ENCODE measurements around the gene TNRC6B.
"Not testable (repeated sequence)": the region's sequence is repeated elsewhere in the genome, so short reads cannot be mapped to it uniquely, and the experiment has no call there.

TNRC6B gene

DNA sequence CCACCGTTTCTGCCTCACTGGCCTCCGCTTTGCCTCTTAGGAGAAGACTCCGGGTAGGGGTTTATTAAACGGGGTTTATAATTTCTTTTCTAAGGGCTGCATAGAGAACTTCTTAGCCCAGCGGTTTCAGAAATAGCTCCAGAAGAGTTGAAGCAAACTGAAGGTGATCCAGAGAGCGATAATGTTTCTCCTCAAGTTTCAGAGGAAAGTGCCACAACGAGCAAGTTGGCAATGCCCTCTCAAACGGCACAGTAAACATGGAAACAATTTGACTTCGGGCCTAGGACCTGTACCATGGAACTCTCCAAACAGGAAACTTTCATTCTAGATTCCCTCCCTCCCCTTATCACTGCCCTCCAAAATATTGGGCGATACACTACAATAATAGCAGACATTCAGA lies 169.6 kb downstream of the TNRC6B start:
- DNase-seq (ENCODE audit: low read depth in 2 of 2) = no peak

DNA sequence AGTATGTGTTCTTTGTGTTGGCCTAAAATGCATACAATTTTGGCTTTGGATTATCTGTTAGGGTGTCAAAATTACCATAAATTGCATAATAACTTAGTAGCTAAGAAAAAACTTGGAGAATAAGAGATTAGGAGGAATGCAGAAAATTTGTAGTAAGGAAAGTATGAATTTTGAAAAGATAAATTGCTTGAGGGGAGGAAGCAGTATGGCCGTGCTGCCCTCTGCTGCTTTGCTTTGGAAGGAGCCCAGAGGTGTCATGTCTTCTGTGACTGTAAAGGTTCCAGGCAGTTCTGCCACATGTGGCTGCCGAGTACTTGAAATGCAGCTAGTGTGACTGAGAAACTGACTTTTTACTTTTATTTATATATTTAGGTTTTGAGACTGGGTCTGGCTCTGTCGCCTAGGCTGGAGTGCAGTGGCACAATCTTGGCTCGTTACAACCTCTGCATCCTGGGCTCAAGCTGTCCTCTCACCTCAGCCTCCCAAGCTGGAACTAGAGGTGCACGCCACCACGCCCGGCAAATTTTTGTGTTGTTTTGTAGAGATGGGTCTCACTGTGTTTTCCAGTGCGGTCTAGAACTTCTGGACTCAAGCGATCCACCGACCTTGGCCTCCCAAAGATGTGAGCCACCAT lies 170.4 kb downstream of the TNRC6B start:
- peak in 1 of 2 experiments; percentile 47 for DNase-seq (ENCODE audit: low read depth in 2 of 2)

DNA sequence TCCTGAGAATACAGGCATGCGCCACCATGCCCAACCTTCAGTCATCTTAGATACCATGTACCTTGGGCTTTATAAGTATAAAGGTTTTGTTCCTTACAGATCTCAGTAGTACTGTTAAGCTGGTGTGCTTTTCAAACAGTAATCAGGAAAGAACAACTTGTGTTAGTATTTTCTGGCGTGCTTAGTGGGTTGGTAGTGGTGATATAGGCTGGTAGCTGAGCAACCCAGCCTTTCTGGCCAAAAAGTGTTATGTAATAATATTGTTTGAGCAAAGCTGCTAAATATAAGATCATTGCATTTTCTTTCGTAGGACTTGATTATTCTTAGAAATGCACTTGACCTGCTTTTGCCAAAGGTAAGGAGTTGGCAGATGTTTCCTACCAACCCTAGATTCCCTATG lies 175.0 kb downstream of the TNRC6B start:
- DNase-seq (ENCODE audit: low read depth in 2 of 2) = no peak

DNA sequence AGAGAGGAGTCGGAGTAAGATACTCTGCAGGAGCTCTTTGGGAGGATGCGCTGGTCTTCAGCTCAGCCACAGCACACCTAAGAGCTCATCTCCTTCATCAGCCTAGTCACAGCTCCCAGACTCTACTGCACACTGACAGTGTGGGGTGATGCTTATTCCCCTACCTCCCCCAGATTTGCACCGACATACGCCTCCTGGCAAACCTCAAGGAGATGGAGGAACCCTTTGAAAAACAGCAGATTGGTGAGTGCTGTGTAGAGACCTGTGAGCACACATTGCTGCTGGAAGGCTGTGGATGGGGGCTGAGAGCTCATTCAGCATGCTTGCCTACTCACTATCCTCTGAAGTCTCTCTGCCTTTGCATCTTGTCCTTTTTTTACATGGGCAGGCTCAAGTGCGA lies 183.4 kb downstream of the TNRC6B start:
- no peak for DNase-seq (ENCODE audit: low read depth in 2 of 2)

DNA sequence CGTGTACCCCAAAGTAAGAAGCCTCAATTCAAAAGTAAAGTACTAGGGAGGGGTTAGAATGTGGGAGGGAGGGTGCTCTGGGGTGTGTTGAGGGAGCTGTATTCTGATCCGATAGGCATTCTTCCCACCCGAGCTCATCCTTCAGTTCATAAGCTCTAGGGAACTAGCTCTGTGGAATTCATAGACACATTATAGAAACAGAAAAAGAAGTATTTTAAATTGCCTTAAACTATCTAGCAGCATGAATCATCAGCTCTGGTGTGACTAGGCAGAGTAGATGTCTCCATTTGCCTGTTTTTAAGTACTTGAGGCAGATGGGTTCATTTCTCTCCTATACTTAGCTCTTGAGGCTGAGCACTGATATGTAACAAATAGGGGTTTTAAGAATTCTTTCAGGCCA lies 185.3 kb downstream of the TNRC6B start:
- no peak for DNase-seq (ENCODE audit: low read depth in 2 of 2)

DNA sequence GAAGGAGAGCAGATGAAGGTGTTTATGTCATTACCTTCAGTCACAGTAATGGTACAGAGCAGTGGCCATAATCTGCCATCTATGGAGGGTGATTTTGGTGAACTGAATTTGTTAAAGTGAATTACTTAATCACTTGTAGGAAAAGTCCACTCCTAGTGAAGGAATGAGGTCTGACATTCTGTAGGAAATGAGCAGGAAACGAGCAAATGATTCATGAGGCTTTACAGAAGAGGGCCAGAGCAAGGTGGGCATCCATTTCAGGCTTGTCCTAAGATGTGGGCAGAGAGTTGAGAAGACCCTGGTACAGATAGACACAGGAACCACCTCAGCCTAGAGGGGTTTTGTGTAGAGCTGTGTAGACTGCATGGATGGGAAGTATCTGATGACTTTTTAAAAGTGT lies 186.7 kb downstream of the TNRC6B start:
- DNase-seq (ENCODE audit: low read depth in 2 of 2) = no peak

DNA sequence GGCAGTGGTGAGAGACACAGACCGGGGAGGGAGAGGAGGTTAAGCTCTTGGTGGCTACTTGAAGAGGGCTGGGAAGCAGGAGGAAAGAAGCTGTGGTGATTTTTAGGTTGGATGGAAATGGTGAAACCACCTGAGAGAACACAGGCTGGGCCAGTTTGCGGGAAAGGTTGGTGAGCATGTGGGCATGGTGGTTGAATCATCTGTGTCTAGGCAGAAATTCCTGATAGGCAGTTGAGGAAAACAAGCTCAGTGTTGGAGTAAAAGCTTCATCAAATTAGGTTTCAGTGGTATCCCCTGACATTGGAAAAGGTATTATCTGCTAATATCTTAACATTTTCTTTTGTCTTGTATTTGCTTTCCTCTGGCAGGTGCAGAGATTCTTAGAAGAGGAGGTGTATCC lies 188.3 kb downstream of the TNRC6B start:
- no peak for DNase-seq (ENCODE audit: low read depth in 2 of 2)

DNA sequence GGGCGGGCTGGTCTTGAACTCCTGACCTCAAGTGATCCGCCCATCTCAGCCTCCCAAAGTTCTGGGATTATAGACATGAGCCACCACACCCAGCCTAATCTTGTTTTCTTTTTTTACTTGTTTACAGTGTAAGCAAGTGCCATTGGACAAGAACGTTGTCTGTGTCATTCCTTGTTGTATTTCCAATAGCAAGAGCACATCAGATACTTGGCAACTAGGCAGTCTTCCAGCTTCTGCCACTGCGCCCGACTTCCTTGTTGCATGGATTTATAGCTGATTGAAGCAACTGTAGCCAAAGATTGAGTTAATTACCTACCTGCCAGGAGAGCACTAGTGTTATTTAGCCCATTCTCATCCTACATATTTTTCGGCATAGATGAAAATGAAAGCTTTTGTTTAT lies 189.6 kb downstream of the TNRC6B start:
- no peak for DNase-seq (ENCODE audit: low read depth in 2 of 2)

DNA sequence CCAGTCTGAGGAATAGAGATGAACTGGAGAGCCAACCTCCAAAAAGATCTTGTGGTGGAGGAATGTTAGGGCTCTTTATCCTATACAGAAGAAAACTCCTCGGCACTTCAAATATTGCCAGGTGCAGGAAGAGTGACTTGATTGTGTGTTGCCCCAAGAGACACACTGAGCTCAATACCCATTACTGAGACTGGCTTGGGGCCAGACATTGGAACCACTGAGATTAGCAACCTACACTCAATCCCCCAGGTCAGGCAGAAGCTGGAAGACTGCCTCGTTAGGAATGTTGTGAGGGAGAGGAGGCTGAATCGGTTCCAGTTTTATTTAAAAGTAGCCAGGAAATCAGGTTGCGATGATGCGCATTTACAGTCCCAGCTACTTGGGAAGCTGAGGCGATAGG lies 190.3 kb downstream of the TNRC6B start:
- DNase-seq (ENCODE audit: low read depth in 2 of 2) = no peak

DNA sequence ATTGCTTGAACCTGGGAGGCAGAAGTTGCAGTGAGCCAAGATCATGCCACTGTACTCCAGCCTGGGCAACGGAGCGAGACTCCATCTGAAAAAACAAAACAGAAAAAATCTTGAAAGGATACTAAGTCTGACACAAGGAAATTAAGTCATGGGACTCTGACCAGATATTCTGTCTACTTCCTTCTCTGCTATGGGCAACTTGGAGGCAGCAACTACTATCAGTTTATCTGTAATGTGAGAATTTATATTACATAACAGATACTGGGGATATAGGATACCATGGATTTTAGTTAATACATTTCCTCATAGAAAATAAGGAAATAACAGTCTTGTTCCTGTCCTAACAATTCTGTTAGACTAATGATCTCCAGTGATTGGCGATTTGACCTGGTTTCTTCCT lies 191.1 kb downstream of the TNRC6B start:
- no peak for DNase-seq (ENCODE audit: low read depth in 2 of 2)

DNA sequence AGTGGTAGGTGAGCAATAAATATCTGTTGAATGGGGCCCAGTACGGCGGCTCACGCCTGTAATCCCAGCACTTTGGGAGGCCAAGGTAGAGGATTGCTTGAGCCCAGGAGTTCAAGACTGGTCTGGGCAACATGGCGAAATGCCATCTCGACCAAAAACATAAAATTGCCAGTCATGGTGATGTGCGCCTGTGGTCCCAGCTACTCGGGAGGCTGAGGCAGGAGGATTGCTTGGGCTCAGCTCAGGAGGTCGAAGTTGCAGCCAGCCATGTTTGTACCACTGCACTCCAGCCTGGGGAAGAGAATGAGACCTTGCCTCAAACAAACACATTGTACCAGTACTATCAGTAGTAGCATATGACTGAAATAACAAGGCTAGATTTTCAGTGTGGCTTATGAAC lies 196.8 kb downstream of the TNRC6B start:
- no peak for DNase-seq (ENCODE audit: low read depth in 2 of 2)

DNA sequence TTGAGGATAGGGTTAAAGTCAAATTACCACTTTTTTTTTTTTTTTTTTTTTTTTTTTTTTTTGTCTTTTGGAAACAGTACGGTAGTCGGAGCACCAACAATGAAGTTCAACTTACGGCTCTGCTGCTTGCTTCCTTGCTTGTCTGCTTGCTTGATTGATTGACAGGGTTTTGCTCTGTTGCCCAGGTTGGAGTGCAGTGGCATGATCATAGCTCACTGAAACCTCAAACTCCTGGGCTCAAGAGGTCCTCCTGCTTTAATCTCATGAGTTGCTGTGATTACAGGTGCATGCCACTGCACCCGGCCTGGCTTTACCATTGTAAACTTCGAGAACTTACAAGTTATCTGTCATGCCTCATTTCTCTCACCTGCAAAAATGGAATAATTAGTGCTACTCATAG lies 198.4 kb downstream of the TNRC6B start:
- no peak for DNase-seq (ENCODE audit: low read depth in 2 of 2)

DNA sequence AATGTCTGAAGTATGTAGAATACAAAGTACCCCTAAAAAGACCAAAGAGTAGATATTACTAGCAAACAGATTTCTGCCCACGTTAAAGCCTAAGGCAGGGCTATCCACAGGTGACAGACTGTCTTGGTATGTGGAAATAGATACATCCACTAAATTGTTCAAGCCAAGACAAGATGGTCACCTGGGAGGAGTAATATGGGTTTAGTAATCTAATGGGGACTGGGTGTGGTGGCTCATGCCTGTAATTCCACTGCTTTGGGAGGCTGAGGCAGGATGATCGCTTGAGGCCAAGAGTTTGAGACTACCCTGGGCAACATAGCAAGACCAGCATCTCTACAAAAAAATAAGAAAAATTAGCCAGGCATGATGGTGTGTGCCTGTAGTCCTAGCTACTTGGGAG lies 200.2 kb downstream of the TNRC6B start:
- no peak for DNase-seq (ENCODE audit: low read depth in 2 of 2)

DNA sequence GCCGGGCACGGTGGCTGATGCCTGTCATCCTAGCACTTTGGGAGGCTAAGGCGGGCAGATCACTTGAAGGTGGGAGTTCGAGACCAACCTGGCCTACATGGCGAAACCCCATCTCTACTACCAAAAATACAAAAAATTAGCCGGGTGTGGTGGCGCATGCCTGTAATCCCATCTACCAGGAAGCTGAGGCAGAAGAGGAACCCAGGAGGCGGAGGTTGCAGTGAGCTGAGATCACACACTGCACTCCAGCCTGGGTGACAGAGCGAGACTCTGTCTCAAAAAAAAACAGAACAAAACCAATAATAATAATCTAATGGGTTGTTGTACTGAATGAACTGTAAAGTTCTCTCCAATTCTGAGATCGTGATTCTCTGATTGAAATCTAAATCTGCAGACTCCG lies 200.7 kb downstream of the TNRC6B start:
- DNase-seq (ENCODE audit: low read depth in 2 of 2) = not testable (repeated sequence)

DNA sequence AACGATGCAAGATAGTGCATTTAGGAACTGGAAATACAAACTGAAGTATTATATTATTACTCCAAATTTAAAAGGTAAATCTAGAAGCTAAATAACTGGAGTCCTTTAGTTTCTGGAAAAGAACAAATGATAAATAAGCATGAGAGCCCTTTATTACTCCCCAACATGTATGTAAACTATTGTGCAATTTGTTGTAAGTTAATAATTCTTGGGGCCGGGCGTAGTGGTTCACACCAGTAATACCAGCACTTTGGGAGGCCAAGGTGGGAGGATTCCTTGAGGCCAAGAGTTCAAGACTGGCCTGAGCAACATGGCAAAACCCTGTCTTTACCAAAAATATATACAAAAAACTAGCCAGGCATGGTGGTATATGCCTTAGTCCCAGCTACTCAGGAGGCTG lies 203.7 kb downstream of the TNRC6B start:
- DNase-seq (ENCODE audit: low read depth in 2 of 2) = no peak

DNA sequence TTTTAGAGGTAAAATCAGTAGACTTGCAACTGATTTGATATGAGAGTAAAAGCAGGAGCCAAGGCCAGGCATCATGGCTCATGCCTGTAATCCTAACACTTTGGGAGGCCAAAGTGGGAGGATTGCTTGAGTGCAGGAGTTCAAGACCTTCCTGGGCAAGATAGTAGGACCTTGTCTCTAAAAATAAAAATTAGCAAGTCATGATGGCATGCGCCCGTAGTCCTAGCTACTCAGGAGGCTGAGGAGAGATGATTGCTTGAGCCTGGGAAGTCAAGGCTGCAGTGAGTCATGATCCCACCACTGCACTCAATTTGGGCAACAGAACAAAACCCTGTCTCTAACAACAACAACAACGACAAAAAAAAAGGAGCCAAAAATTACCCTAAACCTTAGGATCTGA lies 206.2 kb downstream of the TNRC6B start:
- DNase-seq (ENCODE audit: low read depth in 2 of 2) = no peak

DNA sequence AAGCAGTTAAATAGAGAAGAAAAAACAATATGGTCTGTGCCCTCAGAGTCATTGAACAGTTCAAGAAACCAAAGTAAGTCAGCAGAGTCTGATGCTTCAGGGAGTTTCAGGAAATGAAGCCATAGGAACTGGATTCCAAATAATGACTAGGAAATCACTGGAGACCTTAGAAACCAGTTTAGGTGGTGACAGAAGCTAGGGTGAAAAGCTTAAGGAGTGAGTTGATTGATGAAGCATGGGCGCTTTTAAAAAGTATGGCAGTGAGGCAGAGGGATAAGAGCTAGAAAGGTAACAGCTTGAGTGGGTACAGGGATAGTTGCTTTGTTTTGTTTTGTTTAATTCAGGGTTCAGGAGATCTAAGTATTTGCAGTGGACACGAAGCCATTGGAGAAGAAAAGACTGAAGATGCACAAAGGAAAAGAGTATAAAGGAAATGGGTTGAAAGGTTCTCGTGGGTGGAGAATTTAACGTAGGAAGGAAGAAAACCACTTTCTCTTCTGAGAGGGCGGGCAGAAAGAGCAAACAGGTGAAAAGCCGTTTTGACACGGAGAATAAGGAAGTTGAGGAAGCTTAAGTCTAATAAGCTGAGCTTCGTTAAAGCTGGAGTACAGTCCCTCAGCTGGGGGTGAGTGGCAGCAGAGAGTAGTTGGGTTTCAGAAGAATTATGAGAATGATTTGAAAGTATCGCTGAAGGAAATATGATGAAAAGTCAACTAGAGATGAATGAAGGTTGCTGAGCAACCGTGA lies 207.5 kb downstream of the TNRC6B start:
- no peak for DNase-seq (ENCODE audit: low read depth in 2 of 2)

Measured in stimulated activated CD4-positive, alpha-beta T cell treated with anti-CD3 and anti-CD28 coated beads, Interleukin-12 subunit alpha, Interleukin-12 subunit beta, amount 100 ng/mL, for 24 hours (primary cell).